Neural cell (in vitro differentiated cells): ENCODE measurements around the gene MRPL24. TPM values are rescaled to one million over a fixed set of nuclear protein-coding genes. Genes with fewer than 3 reads are reported as not detected.

Source experiments
- H2AFZ ChIP-seq: fragments of 200-600, 300-800 bp; sonication (generic), shearing (Covaris generic); 2 replicates; pipeline ENCODE4 v1.6.0; 2014; ENCODE audit warnings: low read depth, mild to moderate bottlenecking, antibody characterized with exemption, low read length, moderate library complexity
- H3F3A ChIP-seq: fragments of 200-600 bp; shearing (Covaris generic); 2 replicates; pipeline ENCODE4 v1.6.1; 2016; ENCODE audit warnings: mild to moderate bottlenecking, moderate library complexity, mixed read lengths, antibody characterized with exemption, low read length; ENCODE audit not compliant: insufficient read depth, poor library complexity, severe bottlenecking
- H3K27ac ChIP-seq: fragments of 200-600, 300-800 bp; sonication (generic), shearing (Covaris generic); 2 replicates; pipeline ENCODE4 v1.5.1; 2014; ENCODE audit warnings: mild to moderate bottlenecking, low read length, moderate library complexity
- H3K27me3 ChIP-seq: fragments of 300-800, 200-600 bp; sonication (generic), shearing (Covaris generic); 2 replicates; pipeline ENCODE4 v1.6.0; 2014; ENCODE audit warnings: mild to moderate bottlenecking, low read depth, low read length, moderate library complexity; ENCODE audit not compliant: insufficient read depth
- H3K36me3 ChIP-seq: fragments of 300-800, 200-600 bp; sonication (generic), shearing (Covaris generic); 2 replicates; pipeline ENCODE4 v1.5.1; 2014; ENCODE audit warnings: mild to moderate bottlenecking, antibody characterized with exemption, low read length, moderate library complexity; ENCODE audit not compliant: insufficient read depth
- H3K4me2 ChIP-seq: fragments of 300-800, 200-600 bp; sonication (generic), shearing (Covaris generic); 2 replicates; pipeline ENCODE4 v1.6.0; 2014; ENCODE audit warnings: mild to moderate bottlenecking, low read length
- H3K4me3 ChIP-seq: fragments of 300-800, 200-600 bp; sonication (generic), shearing (Covaris generic); 2 replicates; pipeline ENCODE4 v1.5.1; 2014; ENCODE audit warnings: mild to moderate bottlenecking, low read length, moderate library complexity
- H3K79me2 ChIP-seq: fragments of 200-600 bp; shearing (Covaris generic); replicated peaks from 2 replicates; pipeline ENCODE4 v1.6.0; 2014; ENCODE audit warnings: mild to moderate bottlenecking, low read length, moderate library complexity; ENCODE audit not compliant: insufficient read depth
- H3K9ac ChIP-seq: fragments of 300-800, 200-600 bp; sonication (generic), shearing (Covaris generic); 2 replicates; pipeline ENCODE4 v1.6.1; 2016; ENCODE audit warnings: mild to moderate bottlenecking, low read length, mixed read lengths
- H3K9me2 ChIP-seq: fragments of 200-600 bp; shearing (Covaris generic); 2 replicates; pipeline ENCODE4 v1.6.1; 2016; ENCODE audit warnings: mild to moderate bottlenecking, low read length, mixed read lengths; ENCODE audit not compliant: insufficient read depth
- H3K9me3 ChIP-seq: fragments of 200-600, 300-800 bp; sonication (generic), shearing (Covaris generic); 2 replicates; pipeline ENCODE4 v1.6.1; 2016; ENCODE audit warnings: mild to moderate bottlenecking, mixed run types, low read length, moderate library complexity, mixed read lengths
- H4K20me1 ChIP-seq: fragments of 200-600 bp; shearing (Covaris generic); 2 replicates; pipeline ENCODE4 v1.6.1; 2016; ENCODE audit warnings: mild to moderate bottlenecking, mixed run types; ENCODE audit not compliant: insufficient read depth
- EP300 ChIP-seq: fragments of 450-650 bp; conservative IDR thresholded peaks from 2 replicates; pipeline ENCODE4 v1.6.1; 2014; ENCODE audit warnings: antibody characterized with exemption, mild to moderate bottlenecking, moderate library complexity; ENCODE audit not compliant: poor library complexity, severe bottlenecking
- EZH2 ChIP-seq: fragments of 200-600, 300-800 bp; shearing (Covaris generic), sonication (generic); IDR thresholded peaks from 2 replicates; pipeline ENCODE4 v1.6.1; 2014; ENCODE audit warnings: antibody characterized with exemption, low read length, borderline replicate concordance, mild to moderate bottlenecking; ENCODE audit not compliant: insufficient read depth, poor library complexity, severe bottlenecking
- MXI1 ChIP-seq: fragments of 450-650 bp; conservative IDR thresholded peaks from 2 replicates; pipeline ENCODE4 v1.6.1; 2014; ENCODE audit warnings: antibody characterized with exemption, mild to moderate bottlenecking; ENCODE audit not compliant: poor library complexity, severe bottlenecking
- POLR2AphosphoS5 ChIP-seq: IDR thresholded peaks from 2 replicates; pipeline ENCODE4 v1.6.1; 2012
- RAD21 ChIP-seq: fragments of 450-650 bp; conservative IDR thresholded peaks from 2 replicates; pipeline ENCODE4 v1.6.1; 2014; ENCODE audit warnings: antibody characterized with exemption, mild to moderate bottlenecking, moderate library complexity
- SMC3 ChIP-seq: fragments of 450-650 bp; conservative IDR thresholded peaks from 2 replicates; pipeline ENCODE4 v1.6.1; 2014; ENCODE audit warnings: antibody characterized with exemption, mild to moderate bottlenecking, moderate library complexity; ENCODE audit not compliant: poor library complexity
- TAF1 ChIP-seq: IDR thresholded peaks from 2 replicates; pipeline ENCODE4 v1.6.1; 2012; ENCODE audit warnings: low read depth
- polyA plus RNA-seq: library from polyadenylated mRNA; depleted of rRNA; stranded (reverse); fragments of >200 nt; gene quantifications from 2 replicates; pipeline ENCODE4 v1.2.3, GENCODE V29; 2014
- TF ChIP-seq, protein P1 (sequence below): IDR thresholded peaks from 2 replicates; pipeline ENCODE4 v1.6.1; 2012; ENCODE audit warnings: borderline replicate concordance
- TF ChIP-seq, protein P2 (sequence below): fragments of 450-650 bp; IDR thresholded peaks from 2 replicates; pipeline ENCODE4 v1.5.1; 2014; ENCODE audit warnings: antibody characterized with exemption, mild to moderate bottlenecking, moderate library complexity; ENCODE audit not compliant: poor library complexity, severe bottlenecking

MRPL24 gene
- polyA plus RNA-seq, 1 donor from 2014 or later, result 56.5 TPM

DNA sequence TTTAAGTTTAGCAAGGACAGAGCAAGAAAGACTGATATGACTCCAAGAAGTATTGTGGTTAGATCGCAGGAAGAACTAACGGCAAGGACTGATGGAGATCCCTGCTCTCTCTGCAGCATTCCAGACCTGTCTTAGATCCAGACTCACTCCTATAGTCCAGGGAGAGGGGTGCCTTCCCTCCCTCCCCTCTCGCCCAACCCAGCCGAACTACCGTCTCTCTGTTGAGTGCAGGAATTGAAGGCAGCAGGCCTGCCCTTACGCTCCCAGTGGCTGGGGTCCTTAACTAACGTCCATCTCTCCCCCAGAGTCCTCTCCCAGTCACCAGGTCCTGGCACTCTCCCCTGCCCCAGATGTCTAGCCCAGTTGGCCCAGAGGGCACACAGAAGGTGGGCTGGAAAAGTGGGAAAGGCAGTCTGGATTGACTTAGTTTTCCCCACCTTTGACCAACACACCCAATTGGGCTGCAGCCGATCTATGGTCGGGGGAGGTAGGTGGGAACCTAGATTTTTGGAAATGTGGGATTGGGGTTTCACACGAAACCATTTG lies 36.6 kb downstream of the MRPL24 start:
- Histone ChIP-seq H2AFZ (no peak overlapping the region), H3K79me2 (no peaks in the 10 kb centered on the region)

DNA sequence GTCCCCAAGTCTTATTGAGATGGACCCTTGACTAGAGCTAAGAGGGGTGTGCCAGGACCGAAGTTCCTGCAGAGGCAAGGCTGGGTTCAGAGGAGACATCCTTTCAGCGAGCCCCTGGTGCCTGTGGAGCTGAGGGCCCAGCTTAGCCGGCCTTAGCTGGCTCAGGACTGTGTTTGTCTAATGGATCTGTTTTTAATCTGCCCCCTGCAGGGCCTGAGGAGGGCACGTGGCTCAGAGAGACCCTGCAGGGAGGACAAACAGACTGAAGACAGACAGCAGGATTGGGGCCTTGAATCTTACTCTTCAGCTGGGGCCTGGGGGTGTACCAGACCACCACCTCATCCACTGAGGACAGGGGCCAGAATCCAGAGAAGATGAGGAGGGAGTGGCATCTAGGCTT lies 37.1 kb downstream of the MRPL24 start:
- Histone ChIP-seq H3K79me2 (no peaks in the 10 kb centered on the region), H3K9me2 (no peaks in the 10 kb centered on the region), H3F3A (peaks cover 8% of the 10 kb centered on the region), H2AFZ (no peak overlapping the region), H3K36me3 (no peaks in the 10 kb centered on the region), H3K4me2 (no peak overlapping the region), H3K9ac (no peak overlapping the region), H3K9me3 (no peaks in the 10 kb centered on the region), H3K27ac (no peak overlapping the region), H3K4me3 (no peak overlapping the region), H3K27me3 (peaks cover 15% of the 10 kb centered on the region), H4K20me1 (no peaks in the 10 kb centered on the region)
- TF ChIP-seq EP300 (no peak), RAD21 (no peak), SMC3 (no peak), EZH2 (no peak), TAF1 (no peak), POLR2AphosphoS5 (no peak), MXI1 (no peak)
- TF ChIP-seq, protein P1, sequence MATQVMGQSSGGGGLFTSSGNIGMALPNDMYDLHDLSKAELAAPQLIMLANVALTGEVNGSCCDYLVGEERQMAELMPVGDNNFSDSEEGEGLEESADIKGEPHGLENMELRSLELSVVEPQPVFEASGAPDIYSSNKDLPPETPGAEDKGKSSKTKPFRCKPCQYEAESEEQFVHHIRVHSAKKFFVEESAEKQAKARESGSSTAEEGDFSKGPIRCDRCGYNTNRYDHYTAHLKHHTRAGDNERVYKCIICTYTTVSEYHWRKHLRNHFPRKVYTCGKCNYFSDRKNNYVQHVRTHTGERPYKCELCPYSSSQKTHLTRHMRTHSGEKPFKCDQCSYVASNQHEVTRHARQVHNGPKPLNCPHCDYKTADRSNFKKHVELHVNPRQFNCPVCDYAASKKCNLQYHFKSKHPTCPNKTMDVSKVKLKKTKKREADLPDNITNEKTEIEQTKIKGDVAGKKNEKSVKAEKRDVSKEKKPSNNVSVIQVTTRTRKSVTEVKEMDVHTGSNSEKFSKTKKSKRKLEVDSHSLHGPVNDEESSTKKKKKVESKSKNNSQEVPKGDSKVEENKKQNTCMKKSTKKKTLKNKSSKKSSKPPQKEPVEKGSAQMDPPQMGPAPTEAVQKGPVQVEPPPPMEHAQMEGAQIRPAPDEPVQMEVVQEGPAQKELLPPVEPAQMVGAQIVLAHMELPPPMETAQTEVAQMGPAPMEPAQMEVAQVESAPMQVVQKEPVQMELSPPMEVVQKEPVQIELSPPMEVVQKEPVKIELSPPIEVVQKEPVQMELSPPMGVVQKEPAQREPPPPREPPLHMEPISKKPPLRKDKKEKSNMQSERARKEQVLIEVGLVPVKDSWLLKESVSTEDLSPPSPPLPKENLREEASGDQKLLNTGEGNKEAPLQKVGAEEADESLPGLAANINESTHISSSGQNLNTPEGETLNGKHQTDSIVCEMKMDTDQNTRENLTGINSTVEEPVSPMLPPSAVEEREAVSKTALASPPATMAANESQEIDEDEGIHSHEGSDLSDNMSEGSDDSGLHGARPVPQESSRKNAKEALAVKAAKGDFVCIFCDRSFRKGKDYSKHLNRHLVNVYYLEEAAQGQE, result no peak
- TF ChIP-seq, protein P2, sequence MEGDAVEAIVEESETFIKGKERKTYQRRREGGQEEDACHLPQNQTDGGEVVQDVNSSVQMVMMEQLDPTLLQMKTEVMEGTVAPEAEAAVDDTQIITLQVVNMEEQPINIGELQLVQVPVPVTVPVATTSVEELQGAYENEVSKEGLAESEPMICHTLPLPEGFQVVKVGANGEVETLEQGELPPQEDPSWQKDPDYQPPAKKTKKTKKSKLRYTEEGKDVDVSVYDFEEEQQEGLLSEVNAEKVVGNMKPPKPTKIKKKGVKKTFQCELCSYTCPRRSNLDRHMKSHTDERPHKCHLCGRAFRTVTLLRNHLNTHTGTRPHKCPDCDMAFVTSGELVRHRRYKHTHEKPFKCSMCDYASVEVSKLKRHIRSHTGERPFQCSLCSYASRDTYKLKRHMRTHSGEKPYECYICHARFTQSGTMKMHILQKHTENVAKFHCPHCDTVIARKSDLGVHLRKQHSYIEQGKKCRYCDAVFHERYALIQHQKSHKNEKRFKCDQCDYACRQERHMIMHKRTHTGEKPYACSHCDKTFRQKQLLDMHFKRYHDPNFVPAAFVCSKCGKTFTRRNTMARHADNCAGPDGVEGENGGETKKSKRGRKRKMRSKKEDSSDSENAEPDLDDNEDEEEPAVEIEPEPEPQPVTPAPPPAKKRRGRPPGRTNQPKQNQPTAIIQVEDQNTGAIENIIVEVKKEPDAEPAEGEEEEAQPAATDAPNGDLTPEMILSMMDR, result no peak

More for the DNA sequence above, 36.6 kb downstream of the MRPL24 start:
- no peak overlapping the region for H3K4me3 ChIP-seq
- H3K9me3 ChIP-seq, result no peaks in the 10 kb centered on the region
- TF ChIP-seq POLR2AphosphoS5 (no peak), MXI1 (no peak), EZH2 (no peak), RAD21 (no peak), SMC3 (no peak), TAF1 (no peak), EP300 (no peak)
- TF ChIP-seq, protein P1, result no peak
- TF ChIP-seq, protein P2, result no peak
- H3K4me2 ChIP-seq, result no peak overlapping the region
- no peak overlapping the region for H3K27ac ChIP-seq
- no peaks in the 10 kb centered on the region for H4K20me1 ChIP-seq
- H3K9me2 ChIP-seq, result no peaks in the 10 kb centered on the region
- no peaks in the 10 kb centered on the region for H3K36me3 ChIP-seq
- peaks cover 15% of the 10 kb centered on the region for H3K27me3 ChIP-seq
- H3K9ac ChIP-seq, result no peak overlapping the region
- H3F3A ChIP-seq, result peaks cover 8% of the 10 kb centered on the region
